Kidney epithelial cell (primary cell): ENCODE measurements around the gene SLC9C2. TPM values are rescaled to one million over a fixed set of nuclear protein-coding genes. Genes with fewer than 3 reads are reported as not detected.

Experiments
- DNase-seq: peaks from one replicate; pipeline ENCODE4 v3.0.0-alpha.2; 2010; ENCODE audit warnings: low read depth
- H3K27me3 ChIP-seq: 2 replicates; pipeline ENCODE4 v1.6.0; 2011; ENCODE audit warnings: low read length; ENCODE audit not compliant: control insufficient read depth, insufficient read depth
- H3K36me3 ChIP-seq: 2 replicates; pipeline ENCODE4 v1.5.1; 2011; ENCODE audit warnings: low read length; ENCODE audit not compliant: control insufficient read depth, insufficient read depth
- H3K4me3 ChIP-seq: 2 replicates; pipeline ENCODE4 v1.5.1; 2011; ENCODE audit warnings: low read depth, mild to moderate bottlenecking, control low read depth, low read length
- total RNA-seq: library from RNA; depleted of rRNA; stranded (reverse); fragments of >200 nt; gene quantifications from 2 replicates; pipeline ENCODE4 v1.2.3, GENCODE V29; 2015
- TF ChIP-seq, protein P1 (sequence below): IDR thresholded peaks from 2 replicates; pipeline ENCODE4 v1.5.1; 2011; ENCODE audit warnings: mild to moderate bottlenecking, moderate library complexity, low read length, control low read depth, inconsistent platforms; ENCODE audit not compliant: insufficient read depth, poor library complexity, severe bottlenecking

The SLC9C2 gene
- total RNA-seq, 1 donor from 2014 or later = not detected

- TF ChIP-seq, protein P1, sequence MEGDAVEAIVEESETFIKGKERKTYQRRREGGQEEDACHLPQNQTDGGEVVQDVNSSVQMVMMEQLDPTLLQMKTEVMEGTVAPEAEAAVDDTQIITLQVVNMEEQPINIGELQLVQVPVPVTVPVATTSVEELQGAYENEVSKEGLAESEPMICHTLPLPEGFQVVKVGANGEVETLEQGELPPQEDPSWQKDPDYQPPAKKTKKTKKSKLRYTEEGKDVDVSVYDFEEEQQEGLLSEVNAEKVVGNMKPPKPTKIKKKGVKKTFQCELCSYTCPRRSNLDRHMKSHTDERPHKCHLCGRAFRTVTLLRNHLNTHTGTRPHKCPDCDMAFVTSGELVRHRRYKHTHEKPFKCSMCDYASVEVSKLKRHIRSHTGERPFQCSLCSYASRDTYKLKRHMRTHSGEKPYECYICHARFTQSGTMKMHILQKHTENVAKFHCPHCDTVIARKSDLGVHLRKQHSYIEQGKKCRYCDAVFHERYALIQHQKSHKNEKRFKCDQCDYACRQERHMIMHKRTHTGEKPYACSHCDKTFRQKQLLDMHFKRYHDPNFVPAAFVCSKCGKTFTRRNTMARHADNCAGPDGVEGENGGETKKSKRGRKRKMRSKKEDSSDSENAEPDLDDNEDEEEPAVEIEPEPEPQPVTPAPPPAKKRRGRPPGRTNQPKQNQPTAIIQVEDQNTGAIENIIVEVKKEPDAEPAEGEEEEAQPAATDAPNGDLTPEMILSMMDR = no peak
- no peak for DNase-seq
- H3K27me3 ChIP-seq = no peaks in the 10 kb centered on the region
- no peaks in the 10 kb centered on the region for H3K36me3 ChIP-seq
- H3K4me3 ChIP-seq = no peak overlapping the region
Measured at GRCh38 chr1:173508541-173508940, 94.3 kb downstream of the SLC9C2 start.

DNA sequence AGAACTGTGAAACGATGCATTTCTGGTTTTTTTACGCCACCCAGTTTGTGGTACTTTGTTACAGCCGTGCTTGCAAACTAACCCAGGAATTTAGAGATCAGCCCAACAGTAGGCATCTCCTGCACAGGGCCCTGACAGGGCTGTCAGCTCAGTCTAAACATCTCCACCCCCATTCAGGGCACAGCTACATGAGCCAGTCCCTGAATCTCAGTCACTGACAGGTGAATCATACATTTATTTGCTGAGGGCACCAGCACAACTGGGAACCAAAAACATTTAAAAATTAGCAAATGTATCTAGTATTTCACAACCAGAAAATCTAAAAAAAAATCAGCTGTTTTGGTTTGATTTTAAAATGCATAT is 95.0 kb downstream of the SLC9C2 start:
- DNase-seq = peak; percentile 42
- TF ChIP-seq, protein P1 = no peak

GRCh38 chr1:173507205-173507846 is 95.5 kb downstream of the SLC9C2 start:
- H3K4me3 ChIP-seq = no peak overlapping the region
- DNase-seq = peak; percentile 95
- TF ChIP-seq, protein P1 = no peak
- no peaks in the 10 kb centered on the region for H3K36me3 ChIP-seq
- no peaks in the 10 kb centered on the region for H3K27me3 ChIP-seq

More for the DNA sequence above, 95.0 kb downstream of the SLC9C2 start:
- Histone ChIP-seq H3K36me3 (no peaks in the 10 kb centered on the region), H3K27me3 (no peaks in the 10 kb centered on the region), H3K4me3 (no peak overlapping the region)

DNA sequence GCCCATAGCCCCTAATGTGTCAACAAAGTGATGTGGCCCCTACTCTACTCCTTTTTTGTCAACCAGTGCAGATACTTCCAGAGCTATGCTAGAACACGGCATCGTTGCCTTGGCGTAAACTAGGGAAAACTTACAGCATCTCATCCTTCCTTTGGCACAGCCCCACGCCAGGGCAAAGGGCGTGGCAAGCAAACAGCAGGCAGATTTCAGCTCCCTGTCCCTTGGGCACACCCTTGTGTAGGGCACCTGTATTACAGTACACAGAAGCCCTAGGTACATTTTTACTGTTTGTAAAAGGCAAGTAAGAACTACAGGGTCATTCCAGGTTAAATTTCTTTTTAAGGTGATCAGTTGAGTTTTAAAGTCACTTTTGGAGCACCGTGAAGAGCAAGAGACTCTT is 96.4 kb downstream of the SLC9C2 start:
- TF ChIP-seq, protein P1 = peak; percentile 62

DNA sequence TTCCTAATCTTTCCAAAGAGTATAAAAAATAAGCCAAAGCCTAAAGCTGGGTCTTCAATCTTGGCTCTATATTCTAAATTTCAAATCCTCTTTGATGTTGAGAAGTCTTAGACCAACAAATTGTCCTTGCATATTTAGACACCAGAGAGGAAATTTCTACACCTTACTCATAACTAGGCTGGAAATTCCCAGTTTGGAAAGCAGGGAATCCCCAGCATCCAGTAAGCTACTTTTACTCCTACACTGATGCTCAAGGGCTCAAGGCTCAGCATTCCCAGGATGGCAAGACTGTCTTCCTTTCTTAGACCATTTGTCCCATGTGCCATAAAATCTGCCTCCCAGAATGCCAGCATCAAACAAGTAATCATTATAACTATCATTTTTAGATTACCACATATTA is 97.5 kb downstream of the SLC9C2 start:
- Histone ChIP-seq H3K4me3 (no peak overlapping the region), H3K27me3 (no peaks in the 10 kb centered on the region), H3K36me3 (no peaks in the 10 kb centered on the region)
- no peak for DNase-seq
- TF ChIP-seq, protein P1 = no peak

More for the DNA sequence above, 96.4 kb downstream of the SLC9C2 start:
- no peak overlapping the region for H3K4me3 ChIP-seq
- no peaks in the 10 kb centered on the region for H3K27me3 ChIP-seq
- no peak for DNase-seq
- H3K36me3 ChIP-seq = no peaks in the 10 kb centered on the region

GRCh38 chr1:173504268-173504667 is 98.6 kb downstream of the SLC9C2 start:
- no peak for DNase-seq
- TF ChIP-seq, protein P1 = no peak

More at GRCh38 chr1:173504268-173504667, 98.6 kb downstream of the SLC9C2 start:
- no peaks in the 10 kb centered on the region for H3K36me3 ChIP-seq
- H3K4me3 ChIP-seq = no peak overlapping the region
- no peaks in the 10 kb centered on the region for H3K27me3 ChIP-seq
